PFSK-1 (cell line): ENCODE data around the gene ACLY.

ENCODE experiments used
- FOXP2 ChIP-seq: optimal IDR thresholded peaks from 2 replicates; pipeline ENCODE3; 2011; ENCODE audit warnings: borderline replicate concordance, control low read depth, inconsistent platforms; ENCODE audit not compliant: insufficient read depth; ENCODE audit errors: extremely low read length, extremely low read depth
- POLR2AphosphoS5 ChIP-seq: IDR thresholded peaks from 2 replicates; pipeline ENCODE4 v1.6.1; 2012; ENCODE audit warnings: low read depth, mild to moderate bottlenecking, control low read depth, low read length, moderate library complexity
- SIN3A ChIP-seq: IDR thresholded peaks from 2 replicates; pipeline ENCODE4 v1.6.1; 2012; ENCODE audit warnings: mild to moderate bottlenecking, low read length, moderate library complexity, borderline replicate concordance; ENCODE audit not compliant: insufficient read depth
- TAF1 ChIP-seq: IDR thresholded peaks from 2 replicates; pipeline ENCODE4 v1.6.1; 2012; ENCODE audit warnings: low read length, control low read depth, borderline replicate concordance; ENCODE audit not compliant: insufficient read depth
- TF ChIP-seq, protein P1 (sequence below), 2 experiments: IDR thresholded peaks; 2 replicates each; pipeline versions ENCODE4 v1.6.1 to v1.8.0; 2011 to 2012; ENCODE audit warnings: low read depth in 2 of 2, low read length in 2 of 2, control low read depth in 1 of 2, inconsistent platforms in 1 of 2, mild to moderate bottlenecking in 1 of 2, moderate library complexity in 1 of 2; ENCODE audit not compliant: insufficient read depth in 1 of 2

ACLY gene

GRCh38 chr17:41821776-41822175, 97.0 kb downstream of the ACLY start:
- no peak for TF ChIP-seq POLR2AphosphoS5
- no peak for TF ChIP-seq SIN3A
- no peak for TF ChIP-seq TAF1
- no peak for TF ChIP-seq FOXP2
- TF ChIP-seq, protein P1, sequence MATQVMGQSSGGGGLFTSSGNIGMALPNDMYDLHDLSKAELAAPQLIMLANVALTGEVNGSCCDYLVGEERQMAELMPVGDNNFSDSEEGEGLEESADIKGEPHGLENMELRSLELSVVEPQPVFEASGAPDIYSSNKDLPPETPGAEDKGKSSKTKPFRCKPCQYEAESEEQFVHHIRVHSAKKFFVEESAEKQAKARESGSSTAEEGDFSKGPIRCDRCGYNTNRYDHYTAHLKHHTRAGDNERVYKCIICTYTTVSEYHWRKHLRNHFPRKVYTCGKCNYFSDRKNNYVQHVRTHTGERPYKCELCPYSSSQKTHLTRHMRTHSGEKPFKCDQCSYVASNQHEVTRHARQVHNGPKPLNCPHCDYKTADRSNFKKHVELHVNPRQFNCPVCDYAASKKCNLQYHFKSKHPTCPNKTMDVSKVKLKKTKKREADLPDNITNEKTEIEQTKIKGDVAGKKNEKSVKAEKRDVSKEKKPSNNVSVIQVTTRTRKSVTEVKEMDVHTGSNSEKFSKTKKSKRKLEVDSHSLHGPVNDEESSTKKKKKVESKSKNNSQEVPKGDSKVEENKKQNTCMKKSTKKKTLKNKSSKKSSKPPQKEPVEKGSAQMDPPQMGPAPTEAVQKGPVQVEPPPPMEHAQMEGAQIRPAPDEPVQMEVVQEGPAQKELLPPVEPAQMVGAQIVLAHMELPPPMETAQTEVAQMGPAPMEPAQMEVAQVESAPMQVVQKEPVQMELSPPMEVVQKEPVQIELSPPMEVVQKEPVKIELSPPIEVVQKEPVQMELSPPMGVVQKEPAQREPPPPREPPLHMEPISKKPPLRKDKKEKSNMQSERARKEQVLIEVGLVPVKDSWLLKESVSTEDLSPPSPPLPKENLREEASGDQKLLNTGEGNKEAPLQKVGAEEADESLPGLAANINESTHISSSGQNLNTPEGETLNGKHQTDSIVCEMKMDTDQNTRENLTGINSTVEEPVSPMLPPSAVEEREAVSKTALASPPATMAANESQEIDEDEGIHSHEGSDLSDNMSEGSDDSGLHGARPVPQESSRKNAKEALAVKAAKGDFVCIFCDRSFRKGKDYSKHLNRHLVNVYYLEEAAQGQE (IDR thresholded peaks at IDR 0.05; ENCODE audit: insufficient read depth in 1 of 2, low read depth in 2 of 2, low read length in 2 of 2) = no peak

DNA sequence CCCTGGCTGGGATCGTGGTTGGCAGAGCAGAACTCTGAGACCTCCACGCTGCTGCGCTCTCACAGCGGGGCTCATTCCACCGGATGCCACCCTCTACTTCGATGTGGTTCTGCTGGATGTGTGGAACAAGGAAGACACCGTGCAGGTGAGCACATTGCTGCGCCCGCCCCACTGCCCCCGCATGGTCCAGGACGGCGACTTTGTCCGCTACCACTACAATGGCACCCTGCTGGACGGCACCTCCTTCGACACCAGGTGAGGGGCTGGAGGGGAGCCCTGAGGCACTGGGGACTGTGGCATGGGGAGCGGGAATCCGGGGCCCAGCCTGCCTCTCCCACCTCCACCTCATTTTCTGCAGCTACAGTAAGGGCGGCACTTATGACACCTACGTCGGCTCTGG, 100.7 kb downstream of the ACLY start:
- TF ChIP-seq TAF1 = no peak
- no peak for TF ChIP-seq POLR2AphosphoS5
- no peak for TF ChIP-seq FOXP2
- no peak for TF ChIP-seq SIN3A
- TF ChIP-seq, protein P1 (IDR thresholded peaks at IDR 0.05; ENCODE audit: insufficient read depth in 1 of 2, low read depth in 2 of 2, low read length in 2 of 2) = no peak
